Activated CD8-positive, alpha-beta T cell treated with anti-CD3 and anti-CD28 coated beads, Interleukin-2, amount 10 ng/mL, durations not matched to agents 7 days and 5 days (primary cell): ENCODE data around the gene DLL3. TPM values are rescaled to one million over a fixed set of nuclear protein-coding genes. Genes with fewer than 3 reads are reported as not detected.
A peak's percentile ranks its signal among the peaks of the same experiment; 100 is the strongest.

ENCODE experiments used
- ATAC-seq: fragments of 150-1000 bp; cut with Tn5 transposase; one replicate; pipeline ENCODE4 v1.10.0; 2021; ENCODE audit warnings: moderate library complexity
- CTCF ChIA-PET: fragments of 350-600 bp; sonication (Branson Sonifier 250); formaldehyde crosslinking; loops from one replicate; lab custom pipeline; 2021; ENCODE audit warnings: antibody characterized with exemption; lab: Charles Lee
- POLR2A ChIA-PET: fragments of 350-600 bp; sonication (Branson Sonifier 250); formaldehyde crosslinking; loops from one replicate; lab custom pipeline; 2021; ENCODE audit warnings: antibody characterized with exemption; lab: Charles Lee
- DNase-seq: peaks from one replicate; pipeline ENCODE4 v3.0.0-alpha.2; 2020
- H3K27ac Mint-ChIP-seq: one replicate; pipeline ENCODE4 v1.8.0; 2021; ENCODE audit warnings: mild to moderate bottlenecking, mixed read lengths
- H3K27me3 Mint-ChIP-seq: one replicate; pipeline ENCODE4 v1.8.0; 2021; ENCODE audit warnings: low read depth, mixed read lengths
- H3K36me3 Mint-ChIP-seq: one replicate; pipeline ENCODE4 v1.8.0; 2021; ENCODE audit warnings: low read depth, mixed read lengths
- H3K4me1 Mint-ChIP-seq: one replicate; pipeline ENCODE4 v1.8.0; 2021; ENCODE audit warnings: low read depth, mixed read lengths
- H3K4me3 Mint-ChIP-seq: one replicate; pipeline ENCODE4 v1.8.0; 2021; ENCODE audit warnings: mild to moderate bottlenecking, mixed read lengths
- H3K9me3 Mint-ChIP-seq: one replicate; pipeline ENCODE4 v1.8.0; 2022; ENCODE audit warnings: mixed read lengths; ENCODE audit not compliant: insufficient read depth
- total RNA-seq, 2 experiments: library from RNA; stranded (reverse); gene quantifications; one replicate each; pipeline ENCODE4 v1.2.3, GENCODE V29; 2021

The DLL3 gene
- total RNA-seq, 2 experiments from 2014 or later = 0.26 to 0.29 TPM

DNA sequence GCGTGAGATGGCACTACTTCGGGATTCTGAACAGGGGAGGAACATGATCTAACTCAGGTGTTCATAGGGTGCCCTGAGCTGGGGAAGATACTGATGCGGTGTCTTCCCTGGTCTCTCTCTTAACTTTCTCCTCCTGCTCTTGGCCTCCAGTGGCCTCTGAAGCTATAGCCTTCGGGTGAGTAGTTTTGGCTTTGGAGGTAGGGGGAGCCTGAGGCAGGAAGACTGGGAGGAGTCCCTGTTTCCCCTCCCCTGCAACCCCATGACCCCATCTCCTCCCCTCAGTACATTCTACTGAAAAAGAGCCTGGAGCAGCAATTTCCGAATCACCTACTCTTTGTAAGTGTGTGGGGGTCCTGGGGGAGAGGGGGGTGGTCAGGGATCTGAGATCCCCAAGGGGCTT lies 19.7 kb downstream of the DLL3 start:
- H3K4me1 Mint-ChIP-seq = peaks cover 15% of the 10 kb centered on the region
- H3K27ac Mint-ChIP-seq = no peak overlapping the region
- peaks cover 1% of the 10 kb centered on the region for H3K36me3 Mint-ChIP-seq
- ChIA-PET CTCF (interaction anchor here (1.2 to 2.0 kb wide), 2 partner anchors 14 to 19 kb away, joined by 3 to 8 read pairs; partner anchors contain the start of gene EID2B), POLR2A (interaction anchor here (0.6 to 2.2 kb wide), 3 partner anchors 11 to 83 kb away, joined by 4 to 7 read pairs (median 4); partner anchors contain the start of gene RPS16)
- no peak for ATAC-seq
- no peak overlapping the region for H3K4me3 Mint-ChIP-seq
- DNase-seq = no peak
- peaks cover 35% of the 10 kb centered on the region for H3K27me3 Mint-ChIP-seq
- no peaks in the 10 kb centered on the region for H3K9me3 Mint-ChIP-seq

- peaks cover 30% of the 10 kb centered on the region for H3K27me3 Mint-ChIP-seq
- no peak for ATAC-seq
- peaks cover 15% of the 10 kb centered on the region for H3K4me1 Mint-ChIP-seq
- H3K36me3 Mint-ChIP-seq = peaks cover 1% of the 10 kb centered on the region
- ChIA-PET CTCF (interaction anchor here (1.0 to 2.0 kb wide), 3 partner anchors 14 to 45 kb away, joined by 3 to 8 read pairs (median 3); partner anchors contain the start of gene EID2B), POLR2A (interaction anchor here (0.6 to 2.2 kb wide), 3 partner anchors 12 to 83 kb away, joined by 4 to 7 read pairs (median 4); partner anchors contain the start of gene RPS16)
- no peak for DNase-seq
- H3K4me3 Mint-ChIP-seq = no peak overlapping the region
- H3K9me3 Mint-ChIP-seq = no peaks in the 10 kb centered on the region
- H3K27ac Mint-ChIP-seq = no peak overlapping the region
Observed at GRCh38 chr19:39518975-39519374, 20.2 kb downstream of the DLL3 start.

DNA sequence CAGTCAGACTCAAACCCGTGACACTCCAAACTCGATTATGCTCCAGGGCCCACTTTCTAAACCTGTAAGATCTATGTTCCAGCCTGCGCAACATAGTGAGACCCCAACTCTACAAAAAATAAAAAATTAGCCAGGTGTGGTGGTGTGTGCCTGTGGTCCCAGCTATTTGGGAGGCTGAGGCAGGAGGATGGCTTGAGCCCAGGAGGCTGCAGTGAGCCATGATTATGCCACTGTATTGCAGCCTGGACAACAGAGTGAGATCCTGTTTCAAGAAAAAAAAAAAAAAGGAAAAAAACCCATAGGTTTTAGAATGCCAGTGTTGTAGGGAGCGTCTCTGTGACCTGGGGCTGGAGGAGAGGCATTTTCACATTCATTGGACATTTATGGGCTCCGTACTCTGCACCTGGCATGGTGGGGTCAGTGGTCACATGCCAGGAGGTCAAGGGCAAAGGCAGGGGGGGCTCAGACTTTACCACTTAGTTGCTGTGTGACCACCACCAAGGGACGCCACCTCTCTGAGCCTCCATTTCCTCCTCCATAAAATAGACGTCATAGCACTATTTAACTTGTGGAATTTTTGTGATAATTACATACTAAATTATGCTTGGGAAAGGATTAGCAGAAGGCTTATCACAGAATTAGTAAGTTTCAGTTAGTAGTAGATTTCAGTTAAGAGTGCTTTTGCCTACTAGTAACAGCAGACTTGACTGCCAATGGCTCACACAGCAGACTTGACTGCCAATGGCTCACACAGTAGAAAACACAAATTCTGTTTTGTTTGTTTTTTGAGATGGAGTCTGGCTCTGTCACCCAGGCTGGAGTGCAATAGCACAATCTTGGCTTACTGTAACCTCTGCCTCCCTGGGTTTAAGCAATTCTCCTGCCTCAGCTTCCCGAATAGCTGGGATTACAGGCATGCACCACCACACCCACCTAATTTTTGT lies 22.1 kb downstream of the DLL3 start:
- no peak for ATAC-seq
- Mint-ChIP-seq H3K9me3 (no peaks in the 10 kb centered on the region), H3K27me3 (peaks cover 13% of the 10 kb centered on the region), H3K27ac (no peak overlapping the region), H3K4me1 (peaks cover 4% of the 10 kb centered on the region), H3K4me3 (no peak overlapping the region), H3K36me3 (no peaks in the 10 kb centered on the region)
- POLR2A ChIA-PET = interaction anchor here (2.2 kb wide), 1 partner anchor 85 kb away, joined by 7 read pairs; the partner anchor contains the start of gene RPS16
- DNase-seq = no peak
- CTCF ChIA-PET = interaction anchor here (2.0 kb wide), 1 partner anchor 12 kb away, joined by 8 read pairs; the partner anchor contains the start of gene EID2B

GRCh38 chr19:39524495-39524894 lies 25.7 kb downstream of the DLL3 start:
- no peak for ATAC-seq
- DNase-seq = no peak
- Mint-ChIP-seq H3K4me1 (peaks cover 5% of the 10 kb centered on the region), H3K36me3 (no peaks in the 10 kb centered on the region), H3K4me3 (no peak overlapping the region), H3K9me3 (no peaks in the 10 kb centered on the region), H3K27me3 (no peaks in the 10 kb centered on the region), H3K27ac (no peak overlapping the region)
- POLR2A ChIA-PET = no interaction called here
- CTCF ChIA-PET = interaction anchor here (1.8 kb wide), 1 partner anchor 22 kb away, joined by 6 read pairs; no protein-coding TSS in a partner anchor

GRCh38 chr19:39525205-39525604 lies 26.5 kb downstream of the DLL3 start:
- Mint-ChIP-seq H3K9me3 (no peaks in the 10 kb centered on the region), H3K4me3 (no peak overlapping the region), H3K4me1 (peaks cover 5% of the 10 kb centered on the region), H3K27ac (no peak overlapping the region), H3K36me3 (no peaks in the 10 kb centered on the region), H3K27me3 (no peaks in the 10 kb centered on the region)
- ChIA-PET POLR2A (no interaction called here), CTCF (interaction anchor here (1.8 kb wide), 1 partner anchor 22 kb away, joined by 6 read pairs; no protein-coding TSS in a partner anchor)
- ATAC-seq = no peak
- no peak for DNase-seq

GRCh38 chr19:39531834-39532232 lies 33.1 kb downstream of the DLL3 start:
- ChIA-PET POLR2A (interaction anchor here (1.8 kb wide), 1 partner anchor 87 kb away, joined by 11 read pairs; the partner anchor contains the start of gene SUPT5H), CTCF (interaction anchor here (0.8 to 3.5 kb wide), 19 partner anchors 12 to 190 kb away, joined by 3 to 30 read pairs (median 6); partner anchors contain the start of genes PLEKHG2, RPS16, SAMD4B and TIMM50)
- no peak for DNase-seq
- peaks cover 21% of the 10 kb centered on the region for H3K4me1 Mint-ChIP-seq
- peaks cover 4% of the 10 kb centered on the region for H3K36me3 Mint-ChIP-seq
- H3K27me3 Mint-ChIP-seq = no peaks in the 10 kb centered on the region
- ATAC-seq = no peak
- peak overlapping the region; percentile 92 for H3K4me3 Mint-ChIP-seq
- H3K27ac Mint-ChIP-seq = peak overlapping the region; percentile 87
- no peaks in the 10 kb centered on the region for H3K9me3 Mint-ChIP-seq

GRCh38 chr19:39532233-39533002 lies 33.7 kb downstream of the DLL3 start, which contains the start of gene EID2B:
Gene EID2B, minus strand, starts transcription at chr19:39532852. Its CDS starts 50 bp downstream, at chr19:39532802.
- Mint-ChIP-seq H3K4me3 (peak within 1 kb of the TSS; percentile 92), H3K27ac (peak within 1 kb of the TSS; percentile 87), H3K36me3 (peaks cover 6% of the 10 kb centered on the region), H3K27me3 (no peaks in the 10 kb centered on the region), H3K4me1 (peaks cover 23% of the 10 kb centered on the region), H3K9me3 (no peaks in the 10 kb centered on the region)
- ATAC-seq (peak; percentile 93), DNase-seq (peak; percentile 95)
- POLR2A ChIA-PET = interaction anchor here (0.7 to 1.8 kb wide), 3 partner anchors 56 to 96 kb away, joined by 3 to 11 read pairs (median 9); partner anchors contain the start of genes RPS16 and SUPT5H
- CTCF ChIA-PET = interaction anchor here (0.7 to 3.5 kb wide), 22 partner anchors 11 to 190 kb away, joined by 3 to 30 read pairs (median 6); partner anchors contain the start of genes PLEKHG2, RPS16, SAMD4B and TIMM50

DNA sequence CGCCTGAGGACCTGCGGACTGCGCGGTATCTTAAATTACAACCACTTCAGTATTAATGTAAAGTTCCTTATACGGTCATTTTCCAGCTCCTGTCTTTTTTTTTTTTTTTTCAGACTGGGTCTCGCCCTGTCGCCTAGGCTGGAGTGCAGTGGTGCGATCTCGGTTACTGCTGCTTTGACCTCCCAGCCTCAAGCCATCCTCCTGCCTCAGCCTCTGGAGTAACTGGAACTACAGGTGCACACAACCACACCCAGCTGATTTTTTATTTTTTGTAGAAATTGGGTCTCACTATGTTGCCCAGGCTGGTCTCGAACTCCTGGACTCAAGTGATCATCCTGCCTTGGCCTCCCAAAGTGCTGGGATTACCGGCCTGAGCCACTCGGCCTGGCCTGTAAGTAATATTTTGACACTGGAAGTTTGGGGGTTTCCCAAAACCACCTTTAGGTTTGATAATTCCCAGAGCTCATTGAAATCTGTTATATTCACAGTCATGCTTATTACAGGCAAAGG lies 34.3 kb downstream of the DLL3 start:
- ChIA-PET POLR2A (interaction anchor here (1.3 to 1.8 kb wide), 2 partner anchors 88 to 97 kb away, joined by 9 to 11 read pairs; partner anchors contain the start of genes RPS16 and SUPT5H), CTCF (interaction anchor here (0.7 to 3.5 kb wide), 18 partner anchors 10 to 259 kb away, joined by 3 to 30 read pairs (median 6); partner anchors contain the start of genes PLEKHG2 and RPS16)
- H3K27me3 Mint-ChIP-seq = no peaks in the 10 kb centered on the region
- ATAC-seq (peak; percentile 30), DNase-seq (no peak)
- H3K36me3 Mint-ChIP-seq = peaks cover 12% of the 10 kb centered on the region
- peak overlapping the region; percentile 92 for H3K4me3 Mint-ChIP-seq
- H3K4me1 Mint-ChIP-seq = peaks cover 29% of the 10 kb centered on the region
- no peak overlapping the region for H3K27ac Mint-ChIP-seq
- H3K9me3 Mint-ChIP-seq = no peaks in the 10 kb centered on the region

DNA sequence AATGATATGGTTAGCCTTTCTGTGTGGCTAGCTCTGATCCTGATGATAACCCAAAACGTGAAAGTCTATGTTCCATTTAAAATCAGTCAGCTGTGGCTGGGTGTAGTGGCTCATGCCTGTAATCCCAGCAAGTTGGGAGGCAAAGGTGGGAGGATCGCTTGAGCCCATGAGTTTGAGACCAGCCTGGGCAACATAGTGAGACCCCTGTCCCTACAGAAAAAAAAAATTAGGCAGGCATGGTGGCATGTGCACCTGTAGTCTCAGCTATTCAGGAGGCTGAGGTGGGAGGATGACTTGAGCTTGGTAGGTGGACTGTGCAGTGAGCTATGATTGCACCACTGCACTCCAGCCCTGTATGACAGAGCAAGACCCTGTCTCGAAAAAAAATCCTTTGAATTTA lies 35.0 kb downstream of the DLL3 start:
- no peak overlapping the region for H3K4me3 Mint-ChIP-seq
- no peaks in the 10 kb centered on the region for H3K9me3 Mint-ChIP-seq
- ATAC-seq = no peak
- ChIA-PET CTCF (interaction anchor here (0.6 to 3.5 kb wide), 12 partner anchors 10 to 258 kb away, joined by 3 to 30 read pairs (median 8); partner anchors contain the start of genes RPS16 and SUPT5H), POLR2A (interaction anchor here (0.6 kb wide), 1 partner anchor 15 kb away, joined by 4 read pairs; no protein-coding TSS in a partner anchor)
- peaks cover 16% of the 10 kb centered on the region for H3K36me3 Mint-ChIP-seq
- no peaks in the 10 kb centered on the region for H3K27me3 Mint-ChIP-seq
- no peak overlapping the region for H3K27ac Mint-ChIP-seq
- peaks cover 30% of the 10 kb centered on the region for H3K4me1 Mint-ChIP-seq
- no peak for DNase-seq

- H3K4me3 Mint-ChIP-seq = peak overlapping the region; percentile 95
Observed at GRCh38 chr19:39539165-39539517, 40.4 kb downstream of the DLL3 start.

More at GRCh38 chr19:39539165-39539517, 40.4 kb downstream of the DLL3 start:
- H3K36me3 Mint-ChIP-seq = peaks cover 15% of the 10 kb centered on the region
- H3K27me3 Mint-ChIP-seq = no peaks in the 10 kb centered on the region
- CTCF ChIA-PET = interaction anchor here (0.8 to 2.5 kb wide), 4 partner anchors 99 to 134 kb away, joined by 4 to 18 read pairs (median 5); partner anchors contain the start of genes PLEKHG2 and RPS16
- POLR2A ChIA-PET = interaction anchor here (0.6 to 2.8 kb wide), 5 partner anchors 9 to 140 kb away, joined by 3 to 14 read pairs (median 5); partner anchors contain the start of genes RPS16, SUPT5H and ZFP36
- H3K4me1 Mint-ChIP-seq = peaks cover 52% of the 10 kb centered on the region
- no peaks in the 10 kb centered on the region for H3K9me3 Mint-ChIP-seq
- ATAC-seq (no peak), DNase-seq (no peak)
- H3K27ac Mint-ChIP-seq = peak overlapping the region; percentile 53
